HepG2 (cell line): ENCODE results near the gene DLEC1. TPM values are rescaled to one million over a fixed set of nuclear protein-coding genes. Genes with fewer than 3 reads are reported as not detected.

ENCODE experiments used
- ARHGAP35 ChIP-seq: sonication (generic); formaldehyde crosslinking; IDR thresholded peaks from 2 replicates; pipeline ENCODE4 v1.9.0; 2022; ENCODE audit warnings: mild to moderate bottlenecking, inconsistent platforms, moderate library complexity, missing genetic modification reagents, borderline replicate concordance
- BHLHE40 ChIP-seq: IDR thresholded peaks from 2 replicates; pipeline ENCODE4 v1.6.1; 2011; ENCODE audit warnings: low read length, improper control_type of control experiment
- EEA1 ChIP-seq: sonication (generic); formaldehyde crosslinking; IDR thresholded peaks from 2 replicates; pipeline ENCODE4 v1.5.1; 2020; ENCODE audit warnings: mild to moderate bottlenecking, missing genetic modification reagents, borderline replicate concordance
- HHEX ChIP-seq: IDR thresholded peaks from 2 replicates; pipeline ENCODE4 v1.6.1; 2016; ENCODE audit warnings: control low read depth
- KLF11 ChIP-seq: IDR thresholded peaks from 2 replicates; pipeline ENCODE4 v1.6.1; 2016; ENCODE audit warnings: missing compliant biosample characterization
- NFE2L2 ChIP-seq: fragments of 150-350 bp; IDR thresholded peaks from 2 replicates; pipeline ENCODE4 v1.6.1; 2014; ENCODE audit warnings: low read length
- PHF8 ChIP-seq: sonication (generic); formaldehyde crosslinking; IDR thresholded peaks from 2 replicates; pipeline ENCODE4 v1.5.0; 2020; ENCODE audit warnings: missing genetic modification reagents
- PRPF4 ChIP-seq: fragments of 200-400 bp; formaldehyde crosslinking; IDR thresholded peaks from 2 replicates; pipeline ENCODE4 v1.6.1; 2016; ENCODE audit warnings: low read length, low read depth; ENCODE audit not compliant: poor library complexity, severe bottlenecking
- RXRB ChIP-seq: IDR thresholded peaks from 2 replicates; pipeline ENCODE4 v1.6.1; 2016; ENCODE audit warnings: borderline replicate concordance, missing genetic modification reagents, missing compliant biosample characterization
- SMAD3 ChIP-seq: sonication (generic); formaldehyde crosslinking; IDR thresholded peaks from 2 replicates; pipeline ENCODE4 v1.4.0; 2020; ENCODE audit warnings: missing genetic modification reagents
- SUZ12 ChIP-seq: fragments of 150-350 bp; IDR thresholded peaks from 2 replicates; pipeline ENCODE4 v1.6.1; 2014; ENCODE audit warnings: low read depth, low read length
- TOE1 ChIP-seq: sonication (generic); formaldehyde crosslinking; IDR thresholded peaks from 2 replicates; pipeline ENCODE4 v1.4.0; 2020; ENCODE audit warnings: mild to moderate bottlenecking, missing genetic modification reagents
- ZBTB38 ChIP-seq: sonication (generic); formaldehyde crosslinking; IDR thresholded peaks from 2 replicates; pipeline ENCODE4 v1.5.1; 2020; ENCODE audit warnings: mild to moderate bottlenecking, missing genetic modification reagents
- ZNF296 ChIP-seq: sonication (generic); formaldehyde crosslinking; conservative IDR thresholded peaks from 2 replicates; pipeline ENCODE4 v1.5.0; 2020; ENCODE audit warnings: mild to moderate bottlenecking, missing genetic modification reagents
- ZNF644 ChIP-seq: IDR thresholded peaks from 2 replicates; pipeline ENCODE4 v1.6.1; 2016; ENCODE audit warnings: low read depth
- ZZZ3 ChIP-seq: sonication (generic); formaldehyde crosslinking; IDR thresholded peaks from 2 replicates; pipeline ENCODE4 v1.4.0; 2020; ENCODE audit warnings: missing genetic modification reagents, mild to moderate bottlenecking, borderline replicate concordance
- polyA plus RNA-seq, 8 experiments: library from polyadenylated mRNA; depleted of rRNA in 3 of 8; stranded (reverse) in 7 of 8; unstranded in 1 of 8; fragments of >200 nt; fragmentation: Illumina TruSeq in 4 of 8; extraction: Trizol in 4 of 8; gene quantifications; 2 replicates each; pipeline versions ENCODE4 v1.2.1 to v1.2.3, GENCODE V29; 2011 to 2016; ENCODE audit warnings: low read depth in 4 of 8, missing spikeins in 1 of 8, mixed read lengths in 1 of 8; ENCODE audit not compliant: insufficient read depth in 1 of 8
- total RNA-seq, 5 experiments: library from RNA; depleted of rRNA; stranded (reverse); fragments of >200 nt; fragmentation: Illumina TruSeq; extraction: Trizol; gene quantifications; 2 replicates each; pipeline ENCODE4 v1.2.3, GENCODE V29; 2016; ENCODE audit warnings: low read depth in 1 of 5
- TF ChIP-seq, protein P1 (sequence below): sonication (generic); formaldehyde crosslinking; IDR thresholded peaks from 2 replicates; pipeline ENCODE4 v1.5.0; 2020; ENCODE audit warnings: mild to moderate bottlenecking, low read depth, missing genetic modification reagents, borderline replicate concordance
- TF ChIP-seq, protein P2 (sequence below): sonication (generic); formaldehyde crosslinking; IDR thresholded peaks from 2 replicates; pipeline ENCODE4 v1.4.0; 2020; ENCODE audit warnings: missing genetic modification reagents, borderline replicate concordance
- TF ChIP-seq, protein P3 (sequence below): sonication (generic); formaldehyde crosslinking; IDR thresholded peaks from 2 replicates; pipeline ENCODE4 v1.9.0; 2021; ENCODE audit warnings: mild to moderate bottlenecking, missing genetic modification reagents
- TF ChIP-seq, protein P4 (sequence below): IDR thresholded peaks from 2 replicates; pipeline ENCODE4 v1.6.1; 2016; ENCODE audit warnings: control low read depth

DLEC1 gene
- total and polyA plus RNA-seq, 2 of the 13 experiments (the other 11 are each of a cell fraction or from before 2014, with no cell fraction given), result 0.09 TPM; not detected in 1

DNA sequence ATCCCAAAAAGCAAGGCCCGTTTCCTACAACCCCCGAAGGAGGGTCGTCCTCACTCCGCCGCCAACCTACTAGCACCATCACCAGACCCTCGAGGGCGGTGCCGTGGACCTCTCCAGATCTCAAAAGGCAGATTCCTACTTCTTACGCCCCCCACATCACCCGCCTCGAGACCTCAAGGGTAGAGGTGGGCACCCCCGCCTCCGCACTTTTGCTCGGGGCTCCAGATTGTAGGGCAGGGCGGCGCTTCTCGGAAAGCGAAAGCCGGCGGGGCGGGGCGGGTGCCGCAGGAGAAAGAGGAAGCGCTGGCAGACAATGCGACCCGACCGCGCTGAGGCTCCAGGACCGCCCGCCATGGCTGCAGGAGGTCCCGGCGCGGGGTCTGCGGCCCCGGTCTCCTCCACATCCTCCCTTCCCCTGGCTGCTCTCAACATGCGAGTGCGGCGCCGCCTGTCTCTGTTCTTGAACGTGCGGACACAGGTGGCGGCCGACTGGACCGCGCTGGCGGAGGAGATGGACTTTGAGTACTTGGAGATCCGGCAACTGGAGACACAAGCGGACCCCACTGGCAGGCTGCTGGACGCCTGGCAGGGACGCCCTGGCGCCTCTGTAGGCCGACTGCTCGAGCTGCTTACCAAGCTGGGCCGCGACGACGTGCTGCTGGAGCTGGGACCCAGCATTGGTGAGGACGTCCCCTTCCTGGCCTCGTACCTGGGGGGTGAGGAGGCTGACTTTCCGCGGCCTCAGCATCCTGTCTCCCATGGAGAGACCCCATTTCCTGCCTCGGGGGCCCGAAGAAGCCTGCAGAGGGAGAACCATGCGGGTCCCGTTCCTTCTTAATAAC lies 99.6 kb downstream of the DLEC1 start, which contains the start of gene MYD88 (continued):
- TF ChIP-seq NFE2L2 (no peak), ARHGAP35 (CRISPR knock-in tag) (no peak), BHLHE40 (peak; percentile 17; the same call in 1 of the 2 replicates), ZBTB38 (CRISPR knock-in tag) (peak; percentile 50; the same call in 1 of the 2 replicates), EEA1 (CRISPR knock-in tag) (no peak), TOE1 (CRISPR knock-in tag) (no peak), ZNF296 (no peak), PRPF4 (no peak), SUZ12 (no peak), ZNF644 (CRISPR knock-in tag) (no peak), SMAD3 (CRISPR knock-in tag) (peak; percentile 24; the same call in 1 of the 2 replicates), ZZZ3 (CRISPR knock-in tag) (no peak; the same call in 1 of the 2 replicates), KLF11 (CRISPR knock-in tag) (no peak), RXRB (CRISPR knock-in tag) (peak; percentile 26), HHEX (CRISPR knock-in tag) (no peak), PHF8 (CRISPR knock-in tag) (peak; percentile 93)
- TF ChIP-seq, protein P1, sequence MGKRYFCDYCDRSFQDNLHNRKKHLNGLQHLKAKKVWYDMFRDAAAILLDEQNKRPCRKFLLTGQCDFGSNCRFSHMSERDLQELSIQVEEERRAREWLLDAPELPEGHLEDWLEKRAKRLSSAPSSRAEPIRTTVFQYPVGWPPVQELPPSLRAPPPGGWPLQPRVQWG (CRISPR knock-in tag), result no peak
- TF ChIP-seq, protein P2, sequence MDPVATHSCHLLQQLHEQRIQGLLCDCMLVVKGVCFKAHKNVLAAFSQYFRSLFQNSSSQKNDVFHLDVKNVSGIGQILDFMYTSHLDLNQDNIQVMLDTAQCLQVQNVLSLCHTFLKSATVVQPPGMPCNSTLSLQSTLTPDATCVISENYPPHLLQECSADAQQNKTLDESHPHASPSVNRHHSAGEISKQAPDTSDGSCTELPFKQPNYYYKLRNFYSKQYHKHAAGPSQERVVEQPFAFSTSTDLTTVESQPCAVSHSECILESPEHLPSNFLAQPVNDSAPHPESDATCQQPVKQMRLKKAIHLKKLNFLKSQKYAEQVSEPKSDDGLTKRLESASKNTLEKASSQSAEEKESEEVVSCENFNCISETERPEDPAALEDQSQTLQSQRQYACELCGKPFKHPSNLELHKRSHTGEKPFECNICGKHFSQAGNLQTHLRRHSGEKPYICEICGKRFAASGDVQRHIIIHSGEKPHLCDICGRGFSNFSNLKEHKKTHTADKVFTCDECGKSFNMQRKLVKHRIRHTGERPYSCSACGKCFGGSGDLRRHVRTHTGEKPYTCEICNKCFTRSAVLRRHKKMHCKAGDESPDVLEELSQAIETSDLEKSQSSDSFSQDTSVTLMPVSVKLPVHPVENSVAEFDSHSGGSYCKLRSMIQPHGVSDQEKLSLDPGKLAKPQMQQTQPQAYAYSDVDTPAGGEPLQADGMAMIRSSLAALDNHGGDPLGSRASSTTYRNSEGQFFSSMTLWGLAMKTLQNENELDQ (CRISPR knock-in tag), result no peak
- TF ChIP-seq, protein P3, sequence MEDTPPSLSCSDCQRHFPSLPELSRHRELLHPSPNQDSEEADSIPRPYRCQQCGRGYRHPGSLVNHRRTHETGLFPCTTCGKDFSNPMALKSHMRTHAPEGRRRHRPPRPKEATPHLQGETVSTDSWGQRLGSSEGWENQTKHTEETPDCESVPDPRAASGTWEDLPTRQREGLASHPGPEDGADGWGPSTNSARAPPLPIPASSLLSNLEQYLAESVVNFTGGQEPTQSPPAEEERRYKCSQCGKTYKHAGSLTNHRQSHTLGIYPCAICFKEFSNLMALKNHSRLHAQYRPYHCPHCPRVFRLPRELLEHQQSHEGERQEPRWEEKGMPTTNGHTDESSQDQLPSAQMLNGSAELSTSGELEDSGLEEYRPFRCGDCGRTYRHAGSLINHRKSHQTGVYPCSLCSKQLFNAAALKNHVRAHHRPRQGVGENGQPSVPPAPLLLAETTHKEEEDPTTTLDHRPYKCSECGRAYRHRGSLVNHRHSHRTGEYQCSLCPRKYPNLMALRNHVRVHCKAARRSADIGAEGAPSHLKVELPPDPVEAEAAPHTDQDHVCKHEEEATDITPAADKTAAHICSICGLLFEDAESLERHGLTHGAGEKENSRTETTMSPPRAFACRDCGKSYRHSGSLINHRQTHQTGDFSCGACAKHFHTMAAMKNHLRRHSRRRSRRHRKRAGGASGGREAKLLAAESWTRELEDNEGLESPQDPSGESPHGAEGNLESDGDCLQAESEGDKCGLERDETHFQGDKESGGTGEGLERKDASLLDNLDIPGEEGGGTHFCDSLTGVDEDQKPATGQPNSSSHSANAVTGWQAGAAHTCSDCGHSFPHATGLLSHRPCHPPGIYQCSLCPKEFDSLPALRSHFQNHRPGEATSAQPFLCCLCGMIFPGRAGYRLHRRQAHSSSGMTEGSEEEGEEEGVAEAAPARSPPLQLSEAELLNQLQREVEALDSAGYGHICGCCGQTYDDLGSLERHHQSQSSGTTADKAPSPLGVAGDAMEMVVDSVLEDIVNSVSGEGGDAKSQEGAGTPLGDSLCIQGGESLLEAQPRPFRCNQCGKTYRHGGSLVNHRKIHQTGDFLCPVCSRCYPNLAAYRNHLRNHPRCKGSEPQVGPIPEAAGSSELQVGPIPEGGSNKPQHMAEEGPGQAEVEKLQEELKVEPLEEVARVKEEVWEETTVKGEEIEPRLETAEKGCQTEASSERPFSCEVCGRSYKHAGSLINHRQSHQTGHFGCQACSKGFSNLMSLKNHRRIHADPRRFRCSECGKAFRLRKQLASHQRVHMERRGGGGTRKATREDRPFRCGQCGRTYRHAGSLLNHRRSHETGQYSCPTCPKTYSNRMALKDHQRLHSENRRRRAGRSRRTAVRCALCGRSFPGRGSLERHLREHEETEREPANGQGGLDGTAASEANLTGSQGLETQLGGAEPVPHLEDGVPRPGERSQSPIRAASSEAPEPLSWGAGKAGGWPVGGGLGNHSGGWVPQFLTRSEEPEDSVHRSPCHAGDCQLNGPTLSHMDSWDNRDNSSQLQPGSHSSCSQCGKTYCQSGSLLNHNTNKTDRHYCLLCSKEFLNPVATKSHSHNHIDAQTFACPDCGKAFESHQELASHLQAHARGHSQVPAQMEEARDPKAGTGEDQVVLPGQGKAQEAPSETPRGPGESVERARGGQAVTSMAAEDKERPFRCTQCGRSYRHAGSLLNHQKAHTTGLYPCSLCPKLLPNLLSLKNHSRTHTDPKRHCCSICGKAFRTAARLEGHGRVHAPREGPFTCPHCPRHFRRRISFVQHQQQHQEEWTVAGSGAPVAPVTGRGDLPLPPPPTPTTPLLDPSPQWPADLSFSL (CRISPR knock-in tag), result no peak
- TF ChIP-seq, protein P4, sequence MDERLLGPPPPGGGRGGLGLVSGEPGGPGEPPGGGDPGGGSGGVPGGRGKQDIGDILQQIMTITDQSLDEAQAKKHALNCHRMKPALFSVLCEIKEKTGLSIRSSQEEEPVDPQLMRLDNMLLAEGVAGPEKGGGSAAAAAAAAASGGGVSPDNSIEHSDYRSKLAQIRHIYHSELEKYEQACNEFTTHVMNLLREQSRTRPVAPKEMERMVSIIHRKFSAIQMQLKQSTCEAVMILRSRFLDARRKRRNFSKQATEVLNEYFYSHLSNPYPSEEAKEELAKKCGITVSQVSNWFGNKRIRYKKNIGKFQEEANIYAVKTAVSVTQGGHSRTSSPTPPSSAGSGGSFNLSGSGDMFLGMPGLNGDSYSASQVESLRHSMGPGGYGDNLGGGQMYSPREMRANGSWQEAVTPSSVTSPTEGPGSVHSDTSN (CRISPR knock-in tag), result no peak
